ENCODE measurements around the gene POMGNT2. TPM values are rescaled to one million over a fixed set of nuclear protein-coding genes. Genes with fewer than 3 reads are reported as not detected.

The POMGNT2 gene
- total and polyA plus RNA-seq, 2 experiments from 2014 or later: 10.7 to 26.1 TPM

Other genes starting within 250 kb of the POMGNT2 start
- gene CYP8B1, start 230.2 kb downstream of the POMGNT2 start, total RNA-seq (2014; rRNA removed; shearing (Covaris generic)): not detected in 2 replicates
- not detected in 2 replicates for gene CYP8B1, start 230.2 kb downstream of the POMGNT2 start, polyA plus RNA-seq (2016; fragmentation: Nextera tagmentation; extraction: Ambion mirVana)
- 0.50 and 1.5 TPM in 2 replicates for gene ZNF662, start 199.9 kb downstream of the POMGNT2 start, total RNA-seq (2014; rRNA removed; shearing (Covaris generic))
- gene ZNF662, start 199.9 kb downstream of the POMGNT2 start, polyA plus RNA-seq (2016; fragmentation: Nextera tagmentation; extraction: Ambion mirVana): 0.84 and 1.4 TPM in 2 replicates
- gene GASK1A, start 126.8 kb downstream of the POMGNT2 start, total RNA-seq (2014; rRNA removed; shearing (Covaris generic)): 11.1 and 16.2 TPM in 2 replicates
- 1.5 and 2.6 TPM in 2 replicates for gene GASK1A, start 126.8 kb downstream of the POMGNT2 start, polyA plus RNA-seq (2016; fragmentation: Nextera tagmentation; extraction: Ambion mirVana)
- gene SNRK, start 180.5 kb upstream of the POMGNT2 start, total RNA-seq (2014; rRNA removed; shearing (Covaris generic)): 16.9 and 18.8 TPM in 2 replicates
- 5.5 and 6.8 TPM in 2 replicates for gene SNRK, start 180.5 kb upstream of the POMGNT2 start, polyA plus RNA-seq (2016; fragmentation: Nextera tagmentation; extraction: Ambion mirVana)